Bone marrow (tissue), 2 donors: ENCODE measurements around the gene UFSP2.

Experiments
- DNase-seq, 2 donors: peaks; one replicate each; lab custom pipeline; 2025; lab: John Stamatoyannopoulos, UW

The UFSP2 gene

DNA sequence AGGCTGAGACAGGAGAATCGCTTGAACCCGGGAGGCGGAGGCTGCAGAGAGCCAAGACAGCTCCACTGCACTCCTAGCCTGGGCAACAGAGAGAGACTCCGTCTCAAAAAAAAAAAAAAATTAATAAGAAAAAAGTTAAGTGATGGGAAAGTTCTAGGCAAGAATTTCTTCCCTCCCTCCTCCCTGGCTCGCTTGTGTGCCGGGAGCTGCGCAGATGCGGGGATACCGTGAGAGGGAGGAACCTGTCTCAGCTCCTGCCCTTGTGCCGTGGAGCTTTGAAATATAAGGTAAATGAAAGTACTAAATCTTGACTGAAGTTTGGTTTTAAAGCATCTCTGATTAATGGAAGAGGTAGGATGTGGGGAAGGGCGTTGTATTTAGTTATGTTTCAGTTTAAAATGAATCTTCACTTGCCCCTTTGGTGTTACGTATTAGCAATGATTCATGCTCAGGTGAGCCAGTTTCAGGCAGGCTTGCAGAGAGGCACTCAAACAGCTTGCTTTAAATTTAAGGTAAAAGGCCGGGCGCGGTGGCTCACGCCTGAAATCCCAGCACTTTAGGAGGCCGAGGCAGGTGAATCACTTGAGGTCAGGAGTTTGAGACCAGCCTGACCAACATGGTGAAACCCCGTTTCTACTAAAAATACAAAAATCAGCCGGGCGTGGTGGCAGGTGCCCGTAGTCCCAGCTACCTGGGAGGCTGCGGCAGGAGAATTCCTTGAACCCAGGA lies 1.4 kb upstream of the UFSP2 start:
- DNase-seq, result no peak

DNA sequence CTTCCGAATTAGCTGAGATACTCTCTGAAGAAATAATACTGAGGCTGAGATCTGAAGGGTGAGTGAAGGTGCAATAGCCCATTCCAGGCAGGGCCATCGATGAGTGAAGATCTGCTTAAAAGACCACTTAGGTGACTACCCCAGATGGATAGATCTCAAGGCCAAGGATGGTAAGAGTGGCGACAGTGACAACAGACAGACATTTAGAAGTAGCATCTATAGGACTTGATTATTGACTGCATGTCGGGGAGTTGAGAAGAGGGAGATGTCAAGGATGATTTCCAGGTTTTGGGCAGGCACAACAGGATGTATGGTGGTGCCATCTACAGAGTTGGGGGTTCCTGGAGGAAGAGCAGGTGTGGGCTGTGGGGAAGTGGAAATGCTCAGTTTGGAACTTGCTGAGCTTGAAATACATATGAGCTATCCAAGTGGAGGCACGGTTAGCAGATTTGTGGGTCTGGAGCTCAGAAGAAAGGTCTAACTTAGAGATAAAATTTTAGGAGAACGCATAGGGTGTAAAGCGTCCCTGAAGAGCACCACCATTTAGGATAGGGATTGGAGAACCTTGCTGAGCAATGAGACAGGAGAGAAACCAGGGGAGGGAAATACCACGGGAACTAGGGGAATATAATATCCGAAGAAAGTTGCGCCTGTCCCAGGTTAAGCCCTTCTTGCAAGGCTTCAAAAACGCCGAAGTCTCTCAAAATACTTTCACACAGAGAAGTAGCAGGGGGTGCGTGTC lies 688 bp downstream of the UFSP2 start:
- peak in 1 of 2 donors; percentile 31 for DNase-seq

DNA sequence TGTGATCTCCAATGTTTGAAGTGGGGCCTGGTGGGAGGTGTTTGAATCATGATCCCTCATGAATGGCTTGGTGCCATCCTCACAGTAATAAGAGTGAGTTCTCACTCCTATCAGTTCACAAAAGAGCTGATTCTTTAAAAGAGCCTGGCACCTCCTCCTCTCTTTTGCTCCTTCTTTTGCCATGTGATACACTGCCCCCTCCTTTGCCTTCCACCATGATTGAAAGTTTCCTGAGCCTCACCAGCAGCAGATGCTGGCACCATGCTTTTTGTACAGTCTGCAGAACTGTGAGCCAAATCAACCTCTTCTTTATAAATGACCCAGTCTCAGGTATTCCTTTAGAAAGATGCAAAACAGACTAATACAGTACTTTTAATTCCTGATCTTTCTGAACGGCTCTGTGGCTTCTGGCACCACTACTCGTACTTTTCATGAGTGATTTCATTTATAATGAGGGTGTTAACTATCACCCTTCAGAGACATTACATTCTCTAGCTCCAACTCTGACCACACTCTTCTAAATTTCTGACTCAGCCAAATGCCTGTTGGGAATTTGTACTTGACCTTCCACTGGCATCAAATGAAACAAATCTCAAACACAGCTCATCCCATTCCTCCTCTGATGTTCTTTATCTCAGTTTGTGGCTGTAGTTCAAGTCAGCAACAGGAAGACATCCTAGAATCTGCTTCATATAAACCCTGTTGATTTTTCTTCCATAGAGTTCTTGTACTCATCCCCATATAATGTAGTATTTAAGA lies 4.2 kb downstream of the UFSP2 start:
- DNase-seq, result no peak

DNA sequence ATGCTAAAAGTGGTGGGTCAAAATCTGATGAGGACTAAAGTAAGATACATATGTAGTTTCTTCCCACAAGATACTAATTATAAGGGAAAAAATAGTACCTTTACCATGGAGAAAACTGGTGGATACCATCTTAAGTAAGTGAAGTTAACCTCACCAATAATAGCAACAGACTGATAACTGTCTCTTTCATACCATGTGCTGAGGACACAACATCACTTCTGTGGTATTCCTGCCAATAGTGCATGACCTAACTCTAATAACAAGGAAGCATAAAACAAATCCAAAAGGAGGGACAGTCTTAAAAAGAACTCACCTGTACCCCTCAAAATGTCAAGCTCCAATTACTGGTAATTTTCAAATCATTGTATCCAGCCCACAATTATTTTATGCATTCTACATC lies 8.8 kb downstream of the UFSP2 start:
- no peak for DNase-seq

DNA sequence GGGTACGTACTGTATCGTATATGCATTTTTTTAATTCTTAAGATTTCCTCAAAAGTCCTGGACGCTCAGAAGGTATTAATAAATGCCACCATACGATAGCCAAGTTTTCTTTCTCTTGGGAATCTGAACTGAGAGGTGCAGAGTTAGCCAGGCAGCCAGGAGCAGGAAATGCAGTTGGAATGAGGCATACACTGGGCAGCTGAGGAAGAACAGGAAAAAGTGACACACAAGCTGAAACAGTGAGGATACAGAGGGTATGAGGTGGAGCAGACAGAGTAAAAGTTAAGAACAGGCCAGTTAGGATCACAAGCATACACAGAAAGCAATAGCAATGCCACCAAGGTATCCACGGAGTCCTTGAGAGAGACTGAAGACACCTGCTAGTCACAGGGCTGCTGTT lies 13.4 kb downstream of the UFSP2 start:
- DNase-seq, result no peak

DNA sequence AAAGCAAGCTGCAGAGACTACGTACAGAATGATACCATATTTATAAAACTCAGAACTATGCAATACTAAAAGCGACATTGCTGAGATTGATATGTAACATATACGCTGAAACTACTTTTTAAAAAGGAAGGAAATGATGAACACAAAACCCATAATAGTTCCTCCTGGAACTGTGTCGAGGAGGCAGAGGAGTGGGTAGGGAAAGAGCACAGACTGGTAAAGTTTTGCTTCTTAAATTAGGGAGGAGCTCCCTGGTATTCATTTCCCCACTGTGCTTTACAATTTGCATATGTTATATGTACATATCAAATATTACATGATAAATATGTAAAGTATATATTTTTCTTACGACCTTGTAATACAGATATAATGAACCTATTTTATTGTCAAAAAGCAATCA lies 13.9 kb downstream of the UFSP2 start:
- no peak for DNase-seq

DNA sequence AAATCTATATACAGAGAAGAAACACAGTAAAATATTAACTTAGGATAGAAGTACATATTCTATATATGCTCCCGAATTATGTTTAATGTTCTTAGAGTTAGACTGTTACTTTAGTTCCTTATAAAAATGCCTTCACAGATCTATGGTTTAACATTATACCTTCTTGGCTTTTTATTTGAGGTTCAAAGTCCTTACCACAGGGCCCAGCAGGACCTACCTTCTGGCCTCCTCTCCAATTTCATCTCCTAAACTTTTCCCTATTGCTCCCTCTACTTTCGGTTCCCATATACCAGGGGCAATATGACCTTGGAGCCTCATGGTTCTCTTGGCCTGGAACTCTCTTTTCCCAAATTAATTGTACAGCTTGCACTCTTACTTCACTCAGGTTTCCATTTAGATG lies 17.3 kb downstream of the UFSP2 start:
- no peak for DNase-seq

DNA sequence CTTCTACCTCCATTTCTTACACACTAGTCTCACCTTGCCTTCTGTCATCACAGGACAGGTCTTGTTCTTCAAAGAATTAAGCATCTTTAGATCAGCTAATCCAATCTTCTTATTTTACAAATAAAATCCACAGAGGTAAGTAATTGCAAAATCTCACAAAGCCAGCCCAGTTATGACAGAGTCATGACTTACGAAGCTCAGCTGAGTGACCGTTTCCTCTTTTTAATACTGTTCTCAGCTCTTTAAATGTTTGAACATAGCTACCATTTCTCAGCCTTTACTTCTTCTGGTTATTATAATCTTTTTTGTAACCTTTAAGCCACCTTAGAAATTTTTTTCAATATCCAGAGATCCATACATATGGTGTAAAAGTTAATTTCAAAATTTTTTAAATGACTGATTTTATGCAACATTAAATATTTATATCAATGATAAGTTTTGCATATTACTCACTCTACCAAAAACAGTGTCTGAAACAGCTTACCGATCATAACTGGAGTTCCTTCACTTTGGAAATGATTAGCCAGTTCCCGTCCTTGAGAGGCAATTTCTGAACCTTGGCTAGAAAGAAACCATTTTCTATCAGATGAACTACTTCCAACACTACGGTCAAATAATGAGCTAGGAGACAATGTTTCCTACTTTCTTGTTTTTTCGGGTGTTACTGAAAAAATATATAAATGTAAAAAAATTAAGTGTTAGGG lies 20.3 kb downstream of the UFSP2 start:
- no peak for DNase-seq

DNA sequence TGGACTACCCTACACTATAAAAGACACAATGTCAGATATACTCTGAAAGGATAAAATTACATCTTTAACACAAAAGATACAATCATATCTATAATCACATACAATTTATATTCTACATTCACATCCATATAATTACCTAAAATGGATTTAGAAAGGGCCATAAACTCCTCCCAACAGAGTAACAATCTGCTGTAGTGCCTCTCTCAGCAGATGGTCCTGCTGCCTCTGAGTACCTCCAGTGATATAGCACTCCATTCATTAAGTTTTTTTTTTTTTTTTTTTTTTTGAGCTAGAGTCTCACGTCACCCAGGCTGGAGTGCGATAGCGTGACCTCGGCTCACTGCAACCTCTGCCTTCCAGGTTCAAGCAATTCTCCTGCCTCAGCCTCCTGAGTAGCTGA lies 21.7 kb downstream of the UFSP2 start:
- DNase-seq, result no peak

DNA sequence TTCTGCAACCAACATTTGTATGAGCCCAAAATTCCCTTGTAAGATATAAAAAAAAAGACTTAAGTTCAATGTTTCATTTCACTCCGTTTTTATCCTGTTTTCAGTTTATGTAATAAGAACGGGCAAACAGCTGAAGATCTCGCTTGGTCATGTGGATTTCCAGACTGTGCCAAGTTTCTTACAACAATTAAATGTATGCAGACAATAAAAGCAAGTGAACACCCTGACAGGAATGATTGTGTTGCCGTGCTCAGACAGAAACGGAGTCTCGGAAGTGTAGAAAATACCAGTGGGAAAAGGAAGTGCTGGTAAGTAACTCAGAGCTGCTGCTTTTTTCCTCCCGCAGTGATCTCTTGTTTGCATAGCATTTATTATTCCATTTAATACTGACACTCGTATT lies 26.3 kb downstream of the UFSP2 start:
- no peak for DNase-seq

DNA sequence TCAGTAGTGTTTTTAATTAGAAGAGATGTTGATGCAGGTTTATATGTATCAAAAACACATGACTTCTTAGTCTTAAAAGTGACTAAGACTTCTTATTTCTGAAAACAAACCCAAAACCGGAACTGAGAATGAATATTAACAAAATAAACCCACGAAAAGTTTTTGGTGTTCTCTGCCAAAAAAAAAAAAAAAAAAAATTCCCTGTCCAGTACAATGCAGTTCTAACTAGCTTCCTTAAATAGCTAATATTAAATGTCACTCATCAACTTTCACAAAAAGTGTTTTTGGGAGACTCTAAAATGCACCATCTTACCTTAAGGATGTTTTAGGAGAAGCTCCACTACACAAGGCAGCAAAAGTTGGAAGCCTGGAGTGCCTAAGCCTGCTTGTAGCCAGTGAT lies 27.1 kb downstream of the UFSP2 start:
- no peak for DNase-seq

DNA sequence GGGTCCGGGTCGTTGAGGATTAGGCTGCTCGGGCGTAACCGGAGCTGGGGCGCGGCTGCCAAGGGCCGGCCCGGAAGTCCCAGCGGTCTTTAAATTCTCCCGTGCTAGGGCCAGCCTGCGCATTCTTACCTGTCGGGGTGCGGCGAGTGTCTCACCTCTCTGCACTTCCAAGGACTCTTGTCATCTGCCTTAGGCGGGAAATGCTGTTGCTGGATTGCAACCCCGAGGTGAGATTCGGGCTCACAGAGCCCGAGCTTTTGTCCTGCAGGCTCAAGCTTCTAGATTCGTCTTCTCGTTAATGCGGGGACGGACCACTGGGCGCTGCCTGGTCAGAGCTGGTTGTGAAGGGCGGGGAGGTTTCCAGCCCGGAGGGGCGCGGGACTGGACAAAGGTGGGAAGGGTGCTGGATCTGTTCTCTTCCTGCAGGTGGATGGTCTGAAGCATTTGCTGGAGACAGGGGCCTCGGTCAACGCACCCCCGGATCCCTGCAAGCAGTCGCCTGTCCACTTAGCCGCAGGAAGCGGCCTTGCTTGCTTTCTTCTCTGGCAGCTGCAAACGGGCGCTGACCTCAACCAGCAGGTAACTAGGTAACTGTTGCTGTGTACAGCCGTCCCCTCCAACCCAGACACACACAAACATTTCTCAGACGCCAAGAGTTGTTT lies 28.9 kb downstream of the UFSP2 start, which contains the start of gene ANKRD37:
TSS of gene ANKRD37 (plus strand) at position 118 of the 662 bp plus-strand sequence. CDS start at position 201, 83 bp downstream.
- DNase-seq, result no peak

DNA sequence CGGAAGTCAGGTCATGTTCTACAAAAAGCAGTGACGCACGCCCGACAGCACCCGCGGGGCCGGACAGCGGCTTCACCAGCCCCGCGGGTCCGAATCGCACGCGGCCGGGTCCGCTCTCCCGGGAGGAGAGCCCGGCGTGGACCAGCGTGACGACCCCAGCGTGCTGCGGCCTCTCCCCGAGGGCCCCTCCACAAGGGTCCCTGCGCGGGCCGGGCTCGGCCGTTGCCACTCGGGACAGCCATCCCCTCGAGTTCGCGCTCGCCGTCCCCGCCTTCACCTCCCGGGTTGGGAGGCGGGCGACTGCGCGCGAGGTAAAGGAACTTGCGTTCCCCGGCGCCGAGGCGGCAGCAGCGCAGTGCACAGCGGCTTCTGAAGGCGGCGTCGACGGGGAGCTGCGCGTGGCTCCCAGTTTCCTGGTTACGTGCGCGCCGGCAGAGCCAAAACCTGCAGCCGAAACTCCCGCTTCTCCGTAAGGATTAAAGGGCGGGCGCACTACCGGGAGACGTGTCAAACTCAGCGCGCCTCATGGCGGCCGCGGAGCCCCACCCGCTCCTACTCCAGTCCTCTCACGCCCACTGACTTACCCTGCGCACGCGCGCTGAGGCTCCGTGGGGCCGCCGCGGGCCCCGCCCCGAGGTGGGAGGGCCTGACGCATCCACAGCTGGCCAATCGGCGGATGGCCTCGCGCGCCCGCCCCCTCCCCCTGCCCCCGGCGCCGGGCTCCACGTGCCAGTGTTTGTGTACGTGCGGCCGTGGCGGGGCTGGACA lies 29.6 kb downstream of the UFSP2 start:
- DNase-seq, result peak; percentile 87 to 91

DNA sequence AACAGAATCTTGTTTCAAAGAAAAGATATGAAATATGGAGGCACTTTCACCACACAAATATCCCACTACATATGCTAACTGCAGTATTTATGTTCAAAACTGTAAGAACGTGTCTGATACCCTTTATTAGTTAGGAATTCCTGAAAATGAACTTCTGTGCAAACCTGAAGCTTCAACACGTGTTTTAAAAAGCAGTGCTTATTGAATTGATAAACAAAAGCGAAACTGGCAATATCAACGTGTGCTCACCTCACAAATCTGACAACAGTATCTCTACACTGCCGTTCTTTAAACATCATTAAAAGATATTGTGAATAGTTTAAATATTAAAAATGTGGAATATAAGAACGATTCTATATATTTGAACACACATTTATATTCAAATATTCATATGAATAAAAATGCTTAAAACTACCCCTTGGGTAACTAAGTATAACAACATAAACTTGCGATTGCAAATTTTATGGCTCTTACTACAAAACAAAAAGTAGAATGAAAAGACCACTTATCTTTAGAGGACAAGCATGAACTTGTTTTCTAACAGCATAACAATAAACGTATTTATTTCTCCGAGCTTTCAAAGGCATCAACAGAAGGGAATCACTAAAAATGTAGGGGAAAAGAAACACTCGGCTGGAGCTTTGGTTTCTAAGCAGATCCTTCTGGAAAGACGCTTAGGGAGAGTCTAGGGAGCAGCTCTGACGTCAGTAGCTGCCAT lies 30.4 kb downstream of the UFSP2 start, which contains the start of gene LRP2BP:
TSS of gene LRP2BP (minus strand) at position 687 of the 718 bp plus-strand sequence. CDS start 17,738 bp downstream, outside the sequence.
- DNase-seq, result peak in 1 of 2 donors; percentile 44

DNA sequence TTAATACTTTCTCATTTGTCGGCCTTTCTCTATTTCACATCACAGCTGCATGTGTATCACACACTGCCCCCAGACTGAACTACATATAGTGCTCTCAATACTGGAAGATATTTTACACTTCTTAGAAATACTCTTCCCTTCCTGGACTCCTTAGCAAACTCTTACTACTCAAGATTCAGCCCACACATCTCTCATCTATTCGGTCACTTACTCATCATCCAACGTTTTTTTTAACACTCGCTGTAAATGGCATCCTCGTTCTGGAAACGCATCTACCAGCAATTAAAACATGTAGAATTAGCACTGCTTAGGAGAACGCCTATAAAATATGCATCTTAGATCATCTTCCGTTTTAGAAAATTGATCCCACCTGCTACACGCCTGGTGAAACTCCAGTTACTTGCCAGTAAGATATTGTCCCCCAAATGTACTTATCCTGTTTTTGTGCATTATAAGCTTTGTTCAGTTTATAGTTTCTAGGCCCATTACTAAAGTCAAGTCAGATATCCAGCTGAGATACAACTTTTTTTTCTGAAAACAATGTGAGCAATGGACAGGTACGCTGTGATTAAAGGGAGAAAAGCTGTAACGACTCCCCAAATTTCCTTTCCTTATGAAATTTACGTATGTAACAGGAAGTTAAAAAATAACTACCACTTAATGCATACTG lies 31.1 kb downstream of the UFSP2 start:
- no peak for DNase-seq

DNA sequence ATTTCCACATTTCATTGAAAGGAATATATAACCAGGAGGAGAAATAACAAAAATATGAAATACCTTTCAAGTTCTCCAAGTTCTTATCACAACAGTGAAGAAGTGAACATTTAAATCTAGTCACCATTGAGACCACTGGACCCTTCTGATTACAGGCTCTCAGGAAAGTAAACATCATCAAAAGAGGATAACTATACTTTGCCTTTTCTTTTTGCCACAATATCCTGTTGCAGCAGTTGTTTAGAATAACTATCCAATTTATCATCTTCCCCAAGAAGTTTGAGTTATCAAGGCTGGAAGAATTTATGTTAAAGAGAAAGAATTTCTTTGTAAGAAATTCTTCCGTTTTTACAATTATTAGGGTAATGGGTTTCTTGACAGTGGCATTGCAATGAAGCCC lies 33.6 kb downstream of the UFSP2 start:
- DNase-seq, result no peak

DNA sequence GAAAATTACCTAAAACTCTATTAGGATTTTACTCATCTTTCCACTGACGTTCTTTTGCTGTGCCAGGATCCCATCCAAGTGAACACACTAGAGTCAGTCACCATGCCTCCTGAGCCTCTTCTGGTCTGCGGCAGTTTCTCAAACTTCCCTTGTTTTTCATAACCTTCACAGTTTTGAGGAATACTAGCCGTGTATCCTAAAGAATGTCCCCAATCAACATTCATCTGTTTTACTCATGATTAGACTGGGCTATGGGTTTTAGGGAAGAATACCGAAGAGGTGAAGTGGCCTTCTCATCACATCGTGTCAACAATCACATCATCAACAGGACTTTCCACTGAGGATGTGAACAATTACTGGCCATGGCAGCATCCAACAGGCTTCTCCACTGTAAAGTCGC lies 34.8 kb downstream of the UFSP2 start:
- DNase-seq, result no peak

DNA sequence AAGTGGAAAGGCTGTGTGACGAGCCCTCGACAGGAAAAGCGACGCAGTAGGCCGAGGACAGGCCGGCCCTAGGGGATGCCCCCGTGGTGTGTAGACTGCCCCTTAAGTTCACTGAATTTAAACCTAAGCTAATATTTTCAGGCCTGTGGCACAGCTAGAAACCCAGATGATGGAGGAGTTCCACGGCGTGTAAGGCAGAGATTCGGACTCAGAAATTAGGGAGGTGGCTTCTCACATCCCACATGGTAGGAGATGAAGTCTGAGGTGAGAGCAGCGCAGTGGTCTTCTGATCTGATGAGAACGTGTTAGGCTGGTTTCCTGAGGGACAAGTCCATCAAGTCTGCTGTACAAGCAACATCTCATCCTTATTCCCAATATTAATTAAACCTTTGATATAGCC lies 37.8 kb downstream of the UFSP2 start:
- DNase-seq, result no peak

DNA sequence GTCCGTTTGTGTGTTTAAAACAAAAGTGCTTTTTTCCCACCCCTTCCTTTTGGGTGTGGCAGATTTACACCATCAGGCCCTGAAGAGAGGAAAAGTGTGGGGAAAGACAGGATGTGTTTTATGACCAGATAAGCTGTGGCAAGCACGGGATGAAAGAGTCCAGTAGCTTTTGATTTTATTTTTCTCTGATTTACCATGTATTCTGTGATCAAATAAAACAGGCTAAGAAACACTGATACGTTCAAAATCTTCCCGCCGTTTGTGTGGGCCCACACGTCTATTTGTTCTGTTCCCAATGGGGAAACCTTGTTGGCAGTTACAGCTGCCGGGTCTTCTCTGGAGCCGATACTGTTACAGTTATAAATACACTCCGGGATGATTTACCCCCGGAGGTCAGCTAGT lies 40.8 kb downstream of the UFSP2 start:
- DNase-seq, result no peak
